Central memory CD4-positive, alpha-beta T cell (primary cell): ENCODE data around the gene YTHDC2.
"Not testable (repeated sequence)": the region's sequence is repeated elsewhere in the genome, so short reads cannot be mapped to it uniquely, and the experiment has no call there.

ENCODE experiments used
- DNase-seq: peaks from one replicate; pipeline ENCODE4 v3.0.0; 2022

The YTHDC2 gene

GRCh38 chr5:113520429-113520828 lies 6.9 kb downstream of the YTHDC2 start:
- DNase-seq: no peak

GRCh38 chr5:113520899-113521298 lies 7.4 kb downstream of the YTHDC2 start:
- DNase-seq: no peak

- DNase-seq: no peak
Measured at GRCh38 chr5:113523168-113523567, 9.7 kb downstream of the YTHDC2 start.

GRCh38 chr5:113524927-113525326 lies 11.4 kb downstream of the YTHDC2 start:
- DNase-seq: no peak

GRCh38 chr5:113526421-113526820 lies 12.9 kb downstream of the YTHDC2 start:
- no peak for DNase-seq

GRCh38 chr5:113527746-113528145 lies 14.3 kb downstream of the YTHDC2 start:
- no peak for DNase-seq

- no peak for DNase-seq
Measured at GRCh38 chr5:113531481-113532159, 18.1 kb downstream of the YTHDC2 start.

GRCh38 chr5:113538313-113538712 lies 24.8 kb downstream of the YTHDC2 start:
- DNase-seq: no peak

- no peak for DNase-seq
Measured at GRCh38 chr5:113546703-113547183, 33.2 kb downstream of the YTHDC2 start.

- DNase-seq: no peak
Measured at GRCh38 chr5:113548396-113548795, 34.9 kb downstream of the YTHDC2 start.

GRCh38 chr5:113552137-113552536 lies 38.6 kb downstream of the YTHDC2 start:
- DNase-seq: no peak

- DNase-seq: no peak
Measured at GRCh38 chr5:113552620-113553019, 39.1 kb downstream of the YTHDC2 start.

GRCh38 chr5:113562828-113563400 lies 49.4 kb downstream of the YTHDC2 start:
- DNase-seq: no peak

GRCh38 chr5:113569396-113569795 lies 55.9 kb downstream of the YTHDC2 start:
- DNase-seq: no peak

- DNase-seq: no peak
Measured at GRCh38 chr5:113572716-113573115, 59.2 kb downstream of the YTHDC2 start.

GRCh38 chr5:113574417-113574816 lies 60.9 kb downstream of the YTHDC2 start:
- DNase-seq: no peak

- DNase-seq: no peak
Measured at GRCh38 chr5:113575074-113575473, 61.6 kb downstream of the YTHDC2 start.

GRCh38 chr5:113578091-113578490 lies 64.6 kb downstream of the YTHDC2 start:
- no peak for DNase-seq

- no peak for DNase-seq
Measured at GRCh38 chr5:113581388-113581787, 67.9 kb downstream of the YTHDC2 start.

GRCh38 chr5:113598150-113598549 lies 84.7 kb downstream of the YTHDC2 start:
- DNase-seq: no peak

GRCh38 chr5:113598926-113599325 lies 85.4 kb downstream of the YTHDC2 start:
- DNase-seq: no peak

GRCh38 chr5:113600255-113600905 lies 86.9 kb downstream of the YTHDC2 start:
- DNase-seq: no peak

GRCh38 chr5:113601423-113601822 lies 87.9 kb downstream of the YTHDC2 start:
- DNase-seq: no peak

- DNase-seq: not testable (repeated sequence)
Measured at GRCh38 chr5:113603246-113603645, 89.8 kb downstream of the YTHDC2 start.
